Measurements from ENCODE around the gene TTC39A.

TTC39A gene

DNA sequence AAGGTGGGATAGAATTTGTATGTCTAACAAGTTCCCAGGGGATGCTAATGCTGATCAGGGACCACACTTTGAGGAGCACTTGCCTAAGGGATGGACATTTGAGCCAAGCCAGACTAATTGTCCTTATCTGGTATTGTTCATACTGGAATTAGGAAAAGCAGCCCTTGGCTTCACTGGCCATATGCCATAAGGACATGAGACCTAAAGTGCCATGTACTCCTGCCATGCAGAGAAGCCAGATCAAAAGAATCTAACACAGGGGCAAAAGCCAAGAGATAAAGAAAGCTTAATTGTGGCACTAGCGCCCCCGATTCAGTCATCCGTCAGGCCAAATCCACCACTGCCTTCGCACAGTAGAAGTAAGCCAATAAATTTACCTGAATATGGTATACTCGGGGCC lies 48.6 kb downstream of the TTC39A start:
- no peak overlapping the region for H3K27ac ChIP-seq (ENCODE audit: low read depth, low read length, poor library complexity, severe bottlenecking)
- H4K20me1 ChIP-seq (ENCODE audit: insufficient read depth, low read length) = no peaks in the 10 kb centered on the region
- H3K4me2 ChIP-seq (ENCODE audit: low read length) = no peak overlapping the region
- no peak for TF ChIP-seq EZH2 (IDR thresholded peaks at IDR 0.05; ENCODE audit: borderline replicate concordance, low read length)
- TF ChIP-seq, protein P1, sequence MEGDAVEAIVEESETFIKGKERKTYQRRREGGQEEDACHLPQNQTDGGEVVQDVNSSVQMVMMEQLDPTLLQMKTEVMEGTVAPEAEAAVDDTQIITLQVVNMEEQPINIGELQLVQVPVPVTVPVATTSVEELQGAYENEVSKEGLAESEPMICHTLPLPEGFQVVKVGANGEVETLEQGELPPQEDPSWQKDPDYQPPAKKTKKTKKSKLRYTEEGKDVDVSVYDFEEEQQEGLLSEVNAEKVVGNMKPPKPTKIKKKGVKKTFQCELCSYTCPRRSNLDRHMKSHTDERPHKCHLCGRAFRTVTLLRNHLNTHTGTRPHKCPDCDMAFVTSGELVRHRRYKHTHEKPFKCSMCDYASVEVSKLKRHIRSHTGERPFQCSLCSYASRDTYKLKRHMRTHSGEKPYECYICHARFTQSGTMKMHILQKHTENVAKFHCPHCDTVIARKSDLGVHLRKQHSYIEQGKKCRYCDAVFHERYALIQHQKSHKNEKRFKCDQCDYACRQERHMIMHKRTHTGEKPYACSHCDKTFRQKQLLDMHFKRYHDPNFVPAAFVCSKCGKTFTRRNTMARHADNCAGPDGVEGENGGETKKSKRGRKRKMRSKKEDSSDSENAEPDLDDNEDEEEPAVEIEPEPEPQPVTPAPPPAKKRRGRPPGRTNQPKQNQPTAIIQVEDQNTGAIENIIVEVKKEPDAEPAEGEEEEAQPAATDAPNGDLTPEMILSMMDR (IDR thresholded peaks at IDR 0.05; ENCODE audit: low read length) = no peak
- H3K36me3 ChIP-seq (ENCODE audit: insufficient read depth, low read length) = no peaks in the 10 kb centered on the region
- H3K79me2 ChIP-seq (ENCODE audit: insufficient read depth, low read length) = no peaks in the 10 kb centered on the region
- H3K9me2 ChIP-seq (ENCODE audit: low read depth, low read length) = no peaks in the 10 kb centered on the region
- no peak overlapping the region for H2AFZ ChIP-seq (ENCODE audit: low read length)
- H3K9ac ChIP-seq (ENCODE audit: low read length) = no peak overlapping the region
- no peak overlapping the region for H3K4me3 ChIP-seq (ENCODE audit: low read depth, low read length, poor library complexity, severe bottlenecking)
- H3K27me3 ChIP-seq (ENCODE audit: insufficient read depth, low read length) = no peaks in the 10 kb centered on the region
- no peaks in the 10 kb centered on the region for H3K4me1 ChIP-seq (ENCODE audit: insufficient read depth, low read length, severe bottlenecking)
- H3K9me3 ChIP-seq (ENCODE audit: low read length) = no peaks in the 10 kb centered on the region
- no peaks in the 10 kb centered on the region for H3F3A ChIP-seq (ENCODE audit: insufficient read depth, low read length)

DNA sequence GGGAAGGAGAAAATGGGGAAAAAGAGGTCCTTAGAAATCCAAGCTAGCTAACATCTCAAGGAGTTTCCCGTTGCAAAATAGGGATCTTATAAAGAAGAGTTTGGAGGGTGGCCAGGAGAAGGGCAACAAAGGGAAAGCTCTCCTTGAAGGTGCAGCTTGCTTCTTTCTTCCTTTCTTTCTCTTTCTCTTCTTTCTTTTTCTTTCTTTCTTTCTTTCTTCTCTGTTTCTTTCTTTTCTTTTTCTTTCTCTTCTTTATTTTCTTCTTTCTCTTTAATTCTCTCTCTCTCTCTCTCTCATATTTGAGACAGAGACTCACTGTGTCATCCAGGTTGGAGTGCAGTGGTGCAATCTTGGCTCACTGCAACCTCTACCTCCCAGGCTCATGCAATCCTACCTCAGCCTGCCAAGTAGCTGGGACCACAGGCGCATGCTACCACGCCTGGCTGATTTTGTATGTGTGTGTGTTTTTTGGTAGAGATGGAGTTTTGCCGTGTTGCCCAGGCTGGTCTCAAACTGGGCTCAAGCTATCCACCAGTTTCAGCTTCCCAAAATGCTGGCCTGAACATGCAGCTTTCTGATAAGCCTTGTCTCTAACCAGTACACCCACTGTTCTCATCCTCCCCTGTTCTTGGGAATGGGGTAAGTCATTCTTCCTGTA lies 49.9 kb downstream of the TTC39A start:
- Histone ChIP-seq H3K4me1 (ENCODE audit: insufficient read depth, low read length, severe bottlenecking) (no peaks in the 10 kb centered on the region), H3F3A (ENCODE audit: insufficient read depth, low read length) (no peaks in the 10 kb centered on the region), H3K4me2 (ENCODE audit: low read length) (no peak overlapping the region), H3K79me2 (ENCODE audit: insufficient read depth, low read length) (no peaks in the 10 kb centered on the region), H4K20me1 (ENCODE audit: insufficient read depth, low read length) (no peaks in the 10 kb centered on the region), H3K9me2 (ENCODE audit: low read depth, low read length) (no peaks in the 10 kb centered on the region), H3K27ac (ENCODE audit: low read depth, low read length, poor library complexity, severe bottlenecking) (no peak overlapping the region), H3K9ac (ENCODE audit: low read length) (no peak overlapping the region), H3K36me3 (ENCODE audit: insufficient read depth, low read length) (no peaks in the 10 kb centered on the region), H3K27me3 (ENCODE audit: insufficient read depth, low read length) (no peaks in the 10 kb centered on the region), H3K9me3 (ENCODE audit: low read length) (no peaks in the 10 kb centered on the region), H3K4me3 (ENCODE audit: low read depth, low read length, poor library complexity, severe bottlenecking) (no peak overlapping the region), H2AFZ (ENCODE audit: low read length) (no peak overlapping the region)
- TF ChIP-seq, protein P1 (IDR thresholded peaks at IDR 0.05; ENCODE audit: low read length) = no peak
- TF ChIP-seq EZH2 (IDR thresholded peaks at IDR 0.05; ENCODE audit: borderline replicate concordance, low read length) = no peak

DNA sequence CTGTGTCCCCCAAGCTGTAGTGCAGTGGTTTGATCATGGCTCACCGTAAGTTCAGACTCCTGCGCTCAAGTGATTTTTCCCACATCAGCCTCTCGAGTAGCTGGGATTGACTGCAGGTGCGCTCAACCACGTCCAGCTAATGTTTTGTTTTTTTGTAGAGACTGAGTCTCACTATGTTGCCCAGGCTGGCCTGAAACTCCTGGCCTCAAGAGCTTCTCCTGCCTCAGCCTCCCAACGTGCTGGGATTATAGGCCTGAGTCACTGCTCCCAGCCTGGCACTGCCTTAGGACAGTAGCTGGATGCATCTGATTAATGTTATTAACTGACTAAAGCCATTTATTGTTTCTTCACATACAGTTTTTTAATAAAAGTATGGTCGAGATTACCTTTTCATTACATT lies 54.1 kb downstream of the TTC39A start:
- Histone ChIP-seq H3K27ac (ENCODE audit: low read depth, low read length, poor library complexity, severe bottlenecking) (no peak overlapping the region), H3K79me2 (ENCODE audit: insufficient read depth, low read length) (no peaks in the 10 kb centered on the region), H3K9me2 (ENCODE audit: low read depth, low read length) (no peaks in the 10 kb centered on the region), H3K9ac (ENCODE audit: low read length) (no peak overlapping the region), H3K36me3 (ENCODE audit: insufficient read depth, low read length) (no peaks in the 10 kb centered on the region; the same call in 1 of the 2 replicates), H3K4me2 (ENCODE audit: low read length) (no peak overlapping the region), H2AFZ (ENCODE audit: low read length) (no peak overlapping the region), H3K27me3 (ENCODE audit: insufficient read depth, low read length) (no peaks in the 10 kb centered on the region), H3K9me3 (ENCODE audit: low read length) (no peaks in the 10 kb centered on the region), H3K4me1 (ENCODE audit: insufficient read depth, low read length, severe bottlenecking) (no peaks in the 10 kb centered on the region), H3K4me3 (ENCODE audit: low read depth, low read length, poor library complexity, severe bottlenecking) (no peak overlapping the region), H3F3A (ENCODE audit: insufficient read depth, low read length) (no peaks in the 10 kb centered on the region), H4K20me1 (ENCODE audit: insufficient read depth, low read length) (no peaks in the 10 kb centered on the region)
- TF ChIP-seq, protein P1 (IDR thresholded peaks at IDR 0.05; ENCODE audit: low read length) = no peak
- TF ChIP-seq EZH2 (IDR thresholded peaks at IDR 0.05; ENCODE audit: borderline replicate concordance, low read length) = no peak
